Neural progenitor cell (in vitro differentiated cells): ENCODE results near the gene RBM10.

Source experiments
- CTCF ChIP-seq: fragments of 200-600 bp; sonication (generic); IDR thresholded peaks from 2 replicates; pipeline ENCODE4 v1.5.1; 2017; ENCODE audit warnings: antibody characterized with exemption, mild to moderate bottlenecking
- EZH2 ChIP-seq: fragments of 200-600 bp; sonication (generic); IDR thresholded peaks from 2 replicates; pipeline ENCODE4 v1.6.1; 2017; ENCODE audit warnings: antibody characterized with exemption, mild to moderate bottlenecking, moderate library complexity
- EZH2phosphoT487 ChIP-seq: fragments of 200-600 bp; sonication (generic); IDR thresholded peaks from 2 replicates; pipeline ENCODE4 v1.6.1; 2017; ENCODE audit warnings: antibody characterized with exemption

- no peak for TF ChIP-seq EZH2
- no peak for TF ChIP-seq CTCF
- no peak for TF ChIP-seq EZH2phosphoT487
Observed at GRCh38 chrX:47214435-47215077, 69.5 kb downstream of the RBM10 start.
